ENCODE data around the gene DEFB114.
"Not testable (repeated sequence)": the region's sequence is repeated elsewhere in the genome, so short reads cannot be mapped to it uniquely, and the experiment has no call there.

Gene DEFB114

GRCh38 chr6:49964064-49964463, at the start of gene DEFB114:
Gene DEFB114, minus strand, starts transcription at chr6:49964164. Its CDS starts 59 bp downstream, at chr6:49964105.
- no peak for DNase-seq

GRCh38 chr6:50007819-50008218, 43.9 kb upstream of the DEFB114 start:
- no peak for DNase-seq

- DNase-seq = no peak
Measured at GRCh38 chr6:50003139-50003538, 39.2 kb upstream of the DEFB114 start.

GRCh38 chr6:49995278-49995677, 31.3 kb upstream of the DEFB114 start:
- DNase-seq = no peak

GRCh38 chr6:49988900-49989299, 24.9 kb upstream of the DEFB114 start:
- no peak for DNase-seq

- DNase-seq = no peak
Measured at GRCh38 chr6:49987749-49988148, 23.8 kb upstream of the DEFB114 start.

GRCh38 chr6:49986551-49986950, 22.6 kb upstream of the DEFB114 start:
- no peak for DNase-seq

- no peak for DNase-seq
Measured at GRCh38 chr6:49982046-49982445, 18.1 kb upstream of the DEFB114 start.

GRCh38 chr6:49980898-49981297, 16.9 kb upstream of the DEFB114 start:
- DNase-seq = no peak

- DNase-seq = no peak
Measured at GRCh38 chr6:49979584-49979983, 15.6 kb upstream of the DEFB114 start.

- no peak for DNase-seq
Measured at GRCh38 chr6:49978332-49979226, 14.6 kb upstream of the DEFB114 start.

- DNase-seq = no peak
Measured at GRCh38 chr6:49969605-49970004, 5.6 kb upstream of the DEFB114 start, which contains the start of gene DEFB113. Gene DEFB113, minus strand, starts transcription at chr6:49969625. Its CDS starts 0 bp downstream, at chr6:49969625.

- DNase-seq = no peak
Measured at GRCh38 chr6:49966823-49967222, 2.9 kb upstream of the DEFB114 start.

GRCh38 chr6:49966334-49966733, 2.4 kb upstream of the DEFB114 start:
- no peak for DNase-seq

- DNase-seq = no peak
Measured at GRCh38 chr6:49958180-49958579, 5.8 kb downstream of the DEFB114 start.

GRCh38 chr6:49955847-49956246, 8.1 kb downstream of the DEFB114 start:
- DNase-seq = no peak

- no peak for DNase-seq
Measured at GRCh38 chr6:49951926-49952325, 12.0 kb downstream of the DEFB114 start.

GRCh38 chr6:49950415-49950751, 13.6 kb downstream of the DEFB114 start:
- DNase-seq = no peak

GRCh38 chr6:49949062-49949461, 14.9 kb downstream of the DEFB114 start:
- DNase-seq = no peak

GRCh38 chr6:49946835-49947234, 17.1 kb downstream of the DEFB114 start:
- DNase-seq = no peak

GRCh38 chr6:49944068-49944467, 19.9 kb downstream of the DEFB114 start:
- DNase-seq = not testable (repeated sequence)

- DNase-seq = no peak
Measured at GRCh38 chr6:49939993-49940498, 23.9 kb downstream of the DEFB114 start.

- no peak for DNase-seq
Measured at GRCh38 chr6:49937811-49938210, 26.2 kb downstream of the DEFB114 start.

GRCh38 chr6:49937017-49937416, 26.9 kb downstream of the DEFB114 start:
- no peak for DNase-seq

- DNase-seq = no peak
Measured at GRCh38 chr6:49935387-49935786, 28.6 kb downstream of the DEFB114 start.
